Measurements from ENCODE around the gene PRKG1. TPM values are rescaled to one million over a fixed set of nuclear protein-coding genes. Genes with fewer than 3 reads are reported as not detected.
A peak's percentile ranks its signal among the peaks of the same experiment; 100 is the strongest.

PRKG1 gene
- total and polyA plus RNA-seq, 4 donors = 26.2 to 199 (median 94.1) TPM

GRCh38 chr10:51951601-51952000, 877.3 kb downstream of the PRKG1 start:
- peaks cover 0 to 3% of the 10 kb centered on the region in 2 donors for H3K4me1 ChIP-seq (ENCODE audit: control insufficient read depth in 1 of 2, insufficient read depth in 2 of 2, low read length in 2 of 2)
- H3K36me3 ChIP-seq (ENCODE audit: control insufficient read depth in 1 of 2, insufficient read depth in 2 of 2, low read length in 1 of 2) = no peaks in the 10 kb centered on the region
- no peak overlapping the region for H3K27ac ChIP-seq (ENCODE audit: low read depth in 1 of 2, low read length in 2 of 2)
- intact Hi-C loops (cut with DNase I) = loop anchor here in 1 of 2 donors (10.0 kb wide), 1 partner anchor 57 kb away; no protein-coding TSS in a partner anchor
- ATAC-seq (ENCODE audit: low FRiP score) (no peak), DNase-seq (no peak)
- H3K9me3 ChIP-seq (ENCODE audit: control insufficient read depth, low read length) = no peaks in the 10 kb centered on the region
- no peaks in the 10 kb centered on the region for H3K27me3 ChIP-seq (ENCODE audit: control insufficient read depth in 1 of 2, insufficient read depth in 2 of 2, low read length in 1 of 2)
- 0 to 4% methylated on average over 1 of the region's 1 CpG for WGBS, 2 donors
- H3K4me3 ChIP-seq (ENCODE audit: low read length in 2 of 2) = no peak overlapping the region

GRCh38 chr10:51952056-51952455, 877.8 kb downstream of the PRKG1 start:
- DNase-seq = no peak
- H3K4me3 ChIP-seq (ENCODE audit: low read length in 2 of 2) = no peak overlapping the region
- H3K9me3 ChIP-seq (ENCODE audit: control insufficient read depth, low read length) = no peaks in the 10 kb centered on the region
- 0 to 8% methylated on average over 1 of the region's 1 CpG for WGBS, 2 donors
- H3K4me1 ChIP-seq (ENCODE audit: control insufficient read depth in 1 of 2, insufficient read depth in 2 of 2, low read length in 2 of 2) = peaks cover 0 to 3% of the 10 kb centered on the region in 2 donors
- no peaks in the 10 kb centered on the region for H3K36me3 ChIP-seq (ENCODE audit: control insufficient read depth in 1 of 2, insufficient read depth in 2 of 2, low read length in 1 of 2)
- intact Hi-C loops (cut with DNase I) = loop anchor here in 1 of 2 donors (10.0 kb wide), 1 partner anchor 57 kb away; no protein-coding TSS in a partner anchor
- H3K27ac ChIP-seq (ENCODE audit: low read depth in 1 of 2, low read length in 2 of 2) = peak overlapping the region; percentile 18 to 67
- H3K27me3 ChIP-seq (ENCODE audit: control insufficient read depth in 1 of 2, insufficient read depth in 2 of 2, low read length in 1 of 2) = no peaks in the 10 kb centered on the region
- no peak for ATAC-seq (ENCODE audit: low FRiP score)

GRCh38 chr10:51955696-51956095, 881.4 kb downstream of the PRKG1 start:
- no peak for DNase-seq
- 92 to 93% methylated on average over 2 of the region's 2 CpGs for WGBS, 2 donors
- intact Hi-C loops (cut with DNase I) = loop anchor here in 1 of 2 donors (10.0 kb wide), 1 partner anchor 61 kb away; no protein-coding TSS in a partner anchor
- Histone ChIP-seq H3K27ac (ENCODE audit: low read depth in 1 of 2, low read length in 2 of 2) (no peak overlapping the region), H3K27me3 (ENCODE audit: control insufficient read depth in 1 of 2, insufficient read depth in 2 of 2, low read length in 1 of 2) (no peaks in the 10 kb centered on the region), H3K9me3 (ENCODE audit: control insufficient read depth, low read length) (no peaks in the 10 kb centered on the region), H3K4me3 (ENCODE audit: low read length in 2 of 2) (no peak overlapping the region), H3K4me1 (ENCODE audit: control insufficient read depth in 1 of 2, insufficient read depth in 2 of 2, low read length in 2 of 2) (peaks cover 0 to 2% of the 10 kb centered on the region in 2 donors), H3K36me3 (ENCODE audit: control insufficient read depth in 1 of 2, insufficient read depth in 2 of 2, low read length in 1 of 2) (no peaks in the 10 kb centered on the region)
- no peak for ATAC-seq (ENCODE audit: low FRiP score)

- Histone ChIP-seq H3K27ac (ENCODE audit: low read depth in 1 of 2, low read length in 2 of 2) (no peak overlapping the region), H3K9me3 (ENCODE audit: control insufficient read depth, low read length) (no peaks in the 10 kb centered on the region), H3K4me3 (ENCODE audit: low read length in 2 of 2) (no peak overlapping the region), H3K36me3 (ENCODE audit: control insufficient read depth in 1 of 2, insufficient read depth in 2 of 2, low read length in 1 of 2) (no peaks in the 10 kb centered on the region), H3K4me1 (ENCODE audit: control insufficient read depth in 1 of 2, insufficient read depth in 2 of 2, low read length in 2 of 2) (peaks cover 0 to 2% of the 10 kb centered on the region in 2 donors), H3K27me3 (ENCODE audit: control insufficient read depth in 1 of 2, insufficient read depth in 2 of 2, low read length in 1 of 2) (no peaks in the 10 kb centered on the region)
- DNase-seq = no peak
- intact Hi-C loops (cut with DNase I) = loop anchor here in 1 of 2 donors (10.0 kb wide), 1 partner anchor 62 kb away; no protein-coding TSS in a partner anchor
- no peak for ATAC-seq (ENCODE audit: low FRiP score)
Measured at GRCh38 chr10:51956822-51957221, 882.5 kb downstream of the PRKG1 start.

- ATAC-seq (ENCODE audit: low FRiP score) = peak; percentile 77
- Histone ChIP-seq H3K9me3 (ENCODE audit: control insufficient read depth, low read length) (no peaks in the 10 kb centered on the region), H3K27ac (ENCODE audit: low read depth in 1 of 2, low read length in 2 of 2) (peak overlapping the region in 1 of 2 donors; percentile 44), H3K36me3 (ENCODE audit: control insufficient read depth in 1 of 2, insufficient read depth in 2 of 2, low read length in 1 of 2) (no peaks in the 10 kb centered on the region), H3K27me3 (ENCODE audit: control insufficient read depth in 1 of 2, insufficient read depth in 2 of 2, low read length in 1 of 2) (no peaks in the 10 kb centered on the region), H3K4me1 (ENCODE audit: control insufficient read depth in 1 of 2, insufficient read depth in 2 of 2, low read length in 2 of 2) (peaks cover 0 to 1% of the 10 kb centered on the region in 2 donors), H3K4me3 (ENCODE audit: low read length in 2 of 2) (no peak overlapping the region)
- no peak for DNase-seq
- intact Hi-C loops (cut with DNase I) = loop anchor here in 1 of 2 donors (5.0 kb wide), 1 partner anchor 243 kb away; no protein-coding TSS in a partner anchor
- 3% methylated on average over 8 of the region's 8 CpGs for WGBS, 2 donors
Measured at GRCh38 chr10:51960494-51960895, 886.2 kb downstream of the PRKG1 start.

GRCh38 chr10:51961401-51961800, 887.1 kb downstream of the PRKG1 start:
- H3K9me3 ChIP-seq (ENCODE audit: control insufficient read depth, low read length) = no peaks in the 10 kb centered on the region
- no peaks in the 10 kb centered on the region for H3K27me3 ChIP-seq (ENCODE audit: control insufficient read depth in 1 of 2, insufficient read depth in 2 of 2, low read length in 1 of 2)
- WGBS, 2 donors = 78 to 81% methylated on average over 3 of the region's 3 CpGs
- no peak overlapping the region for H3K4me3 ChIP-seq (ENCODE audit: low read length in 2 of 2)
- peaks cover 0 to 1% of the 10 kb centered on the region in 2 donors for H3K4me1 ChIP-seq (ENCODE audit: control insufficient read depth in 1 of 2, insufficient read depth in 2 of 2, low read length in 2 of 2)
- ATAC-seq (ENCODE audit: low FRiP score) = no peak
- no peak overlapping the region for H3K27ac ChIP-seq (ENCODE audit: low read depth in 1 of 2, low read length in 2 of 2)
- intact Hi-C loops (cut with DNase I) = loop anchor here in 1 of 2 donors (5.0 kb wide), 1 partner anchor 244 kb away; no protein-coding TSS in a partner anchor
- no peak for DNase-seq
- no peaks in the 10 kb centered on the region for H3K36me3 ChIP-seq (ENCODE audit: control insufficient read depth in 1 of 2, insufficient read depth in 2 of 2, low read length in 1 of 2)

- intact Hi-C loops (cut with DNase I) = loop anchor here in 1 of 2 donors (5.0 kb wide), 1 partner anchor 247 kb away; no protein-coding TSS in a partner anchor
- H3K4me3 ChIP-seq (ENCODE audit: low read length in 2 of 2) = no peak overlapping the region
- no peaks in the 10 kb centered on the region for H3K9me3 ChIP-seq (ENCODE audit: control insufficient read depth, low read length)
- H3K4me1 ChIP-seq (ENCODE audit: control insufficient read depth in 1 of 2, insufficient read depth in 2 of 2, low read length in 2 of 2) = peaks cover 0 to 1% of the 10 kb centered on the region in 2 donors
- no peaks in the 10 kb centered on the region for H3K36me3 ChIP-seq (ENCODE audit: control insufficient read depth in 1 of 2, insufficient read depth in 2 of 2, low read length in 1 of 2)
- WGBS, 2 donors = 48 to 51% methylated on average over 2 of the region's 2 CpGs
- no peak overlapping the region for H3K27ac ChIP-seq (ENCODE audit: low read depth in 1 of 2, low read length in 2 of 2)
- no peak for ATAC-seq (ENCODE audit: low FRiP score)
- H3K27me3 ChIP-seq (ENCODE audit: control insufficient read depth in 1 of 2, insufficient read depth in 2 of 2, low read length in 1 of 2) = no peaks in the 10 kb centered on the region
- DNase-seq = no peak
Measured at GRCh38 chr10:51964630-51965029, 890.3 kb downstream of the PRKG1 start.

GRCh38 chr10:51965451-51965850, 891.2 kb downstream of the PRKG1 start:
- H3K27ac ChIP-seq (ENCODE audit: low read depth in 1 of 2, low read length in 2 of 2) = no peak overlapping the region
- ATAC-seq (ENCODE audit: low FRiP score) (no peak), DNase-seq (no peak)
- H3K36me3 ChIP-seq (ENCODE audit: control insufficient read depth in 1 of 2, insufficient read depth in 2 of 2, low read length in 1 of 2) = no peaks in the 10 kb centered on the region
- H3K4me3 ChIP-seq (ENCODE audit: low read length in 2 of 2) = no peak overlapping the region
- intact Hi-C loops (cut with DNase I) = no loop called here
- H3K4me1 ChIP-seq (ENCODE audit: control insufficient read depth in 1 of 2, insufficient read depth in 2 of 2, low read length in 2 of 2) = peaks cover 0 to 1% of the 10 kb centered on the region in 2 donors
- H3K27me3 ChIP-seq (ENCODE audit: control insufficient read depth in 1 of 2, insufficient read depth in 2 of 2, low read length in 1 of 2) = no peaks in the 10 kb centered on the region
- H3K9me3 ChIP-seq (ENCODE audit: control insufficient read depth, low read length) = no peaks in the 10 kb centered on the region

- Histone ChIP-seq H3K27ac (ENCODE audit: low read depth in 1 of 2, low read length in 2 of 2) (peak overlapping the region in 1 of 2 donors; percentile 36), H3K27me3 (ENCODE audit: control insufficient read depth in 1 of 2, insufficient read depth in 2 of 2, low read length in 1 of 2) (no peaks in the 10 kb centered on the region), H3K9me3 (ENCODE audit: control insufficient read depth, low read length) (no peaks in the 10 kb centered on the region), H3K36me3 (ENCODE audit: control insufficient read depth in 1 of 2, insufficient read depth in 2 of 2, low read length in 1 of 2) (no peaks in the 10 kb centered on the region), H3K4me1 (ENCODE audit: control insufficient read depth in 1 of 2, insufficient read depth in 2 of 2, low read length in 2 of 2) (peaks cover 0 to 2% of the 10 kb centered on the region in 2 donors), H3K4me3 (ENCODE audit: low read length in 2 of 2) (no peak overlapping the region)
- DNase-seq (no peak), ATAC-seq (ENCODE audit: low FRiP score) (no peak)
- 95% methylated on average over 3 of the region's 3 CpGs for WGBS, 2 donors
- intact Hi-C loops (cut with DNase I) = no loop called here
Measured at GRCh38 chr10:51972733-51973346, 898.6 kb downstream of the PRKG1 start.
